Brain microvascular endothelial cell (primary cell): Measurements from ENCODE around the gene KCNQ5.
"Not testable (repeated sequence)": the region's sequence is repeated elsewhere in the genome, so short reads cannot be mapped to it uniquely, and the experiment has no call there.

Experiments used
- DNase-seq: peaks from one replicate; pipeline ENCODE4 v3.0.0-alpha.2; 2020
- H3K27ac ChIP-seq: fragments of 250-450 bp; sonication (Bioruptor Pico); 2 replicates; pipeline ENCODE4 v1.5.1; 2020; ENCODE audit warnings: mild to moderate bottlenecking, moderate library complexity
- H3K27me3 ChIP-seq: fragments of 250-450 bp; sonication (Bioruptor Pico); replicated peaks from 2 replicates; pipeline ENCODE4 v1.5.1; 2020; ENCODE audit warnings: mild to moderate bottlenecking
- H3K36me3 ChIP-seq: fragments of 250-450 bp; sonication (Bioruptor Pico); replicated peaks from 2 replicates; pipeline ENCODE4 v1.5.1; 2020; ENCODE audit warnings: mild to moderate bottlenecking
- H3K4me3 ChIP-seq: 2 replicates; pipeline ENCODE4 v1.5.1; 2011; ENCODE audit warnings: low read depth, mild to moderate bottlenecking, control low read depth, low read length, moderate library complexity
- CTCF ChIP-seq: IDR thresholded peaks from 2 replicates; pipeline ENCODE4 v1.5.1; 2011; ENCODE audit warnings: low read depth, mild to moderate bottlenecking, moderate library complexity, low read length, control low read depth, inconsistent platforms; ENCODE audit errors: missing control alignments
- in situ Hi-C: cut with HindIII; loops from 2 replicates; pipeline ENCODE4 v1.10.0; 2017; ENCODE audit warnings: low sequenced_read_pairs, low pct_ligation_motif_present

KCNQ5 gene

GRCh38 chr6:73176057-73176456 is 554.2 kb downstream of the KCNQ5 start:
- no peak for TF ChIP-seq CTCF
- in situ Hi-C loops = no loop called here
- Histone ChIP-seq H3K27me3 (no peaks in the 10 kb centered on the region), H3K4me3 (no peak overlapping the region), H3K27ac (no peak overlapping the region), H3K36me3 (no peaks in the 10 kb centered on the region)
- DNase-seq = no peak

- no peak for TF ChIP-seq CTCF
- Histone ChIP-seq H3K36me3 (no peaks in the 10 kb centered on the region), H3K27me3 (no peaks in the 10 kb centered on the region), H3K27ac (no peak overlapping the region), H3K4me3 (no peak overlapping the region)
- in situ Hi-C loops = no loop called here
- no peak for DNase-seq
Observed at GRCh38 chr6:73177221-73177944, 555.5 kb downstream of the KCNQ5 start.

- no peak for DNase-seq
- Histone ChIP-seq H3K27ac (no peak overlapping the region), H3K36me3 (no peaks in the 10 kb centered on the region), H3K4me3 (peak overlapping the region; percentile 41), H3K27me3 (no peaks in the 10 kb centered on the region)
- TF ChIP-seq CTCF = no peak
- in situ Hi-C loops = no loop called here
Observed at GRCh38 chr6:73180076-73180738, 558.3 kb downstream of the KCNQ5 start.

- TF ChIP-seq CTCF = peak; percentile 72
- peak; percentile 70 for DNase-seq
- in situ Hi-C loops = no loop called here
- Histone ChIP-seq H3K4me3 (peak overlapping the region; percentile 41), H3K27me3 (no peaks in the 10 kb centered on the region), H3K36me3 (no peaks in the 10 kb centered on the region), H3K27ac (no peak overlapping the region)
Observed at GRCh38 chr6:73180763-73181619, 559.1 kb downstream of the KCNQ5 start.

GRCh38 chr6:73182021-73182607 is 560.2 kb downstream of the KCNQ5 start:
- no peak for DNase-seq
- no peak overlapping the region for H3K27ac ChIP-seq
- no peak overlapping the region for H3K4me3 ChIP-seq
- no peaks in the 10 kb centered on the region for H3K36me3 ChIP-seq
- no peak for TF ChIP-seq CTCF
- H3K27me3 ChIP-seq = no peaks in the 10 kb centered on the region
- in situ Hi-C loops = no loop called here

- H3K27me3 ChIP-seq, H3K4me3 ChIP-seq, H3K27ac ChIP-seq, in situ Hi-C loops, DNase-seq, H3K36me3 ChIP-seq: not testable (repeated sequence)
Observed at GRCh38 chr6:73193302-73193701, 571.4 kb downstream of the KCNQ5 start.
